ENCODE data around the gene PRRT1. TPM values are rescaled to one million over a fixed set of nuclear protein-coding genes. Genes with fewer than 3 reads are reported as not detected.

PRRT1 gene
- total and polyA plus RNA-seq, 2 of the 4 experiments (the other 2 are of a cell fraction), result 0.99 TPM; not detected in 1

DNA sequence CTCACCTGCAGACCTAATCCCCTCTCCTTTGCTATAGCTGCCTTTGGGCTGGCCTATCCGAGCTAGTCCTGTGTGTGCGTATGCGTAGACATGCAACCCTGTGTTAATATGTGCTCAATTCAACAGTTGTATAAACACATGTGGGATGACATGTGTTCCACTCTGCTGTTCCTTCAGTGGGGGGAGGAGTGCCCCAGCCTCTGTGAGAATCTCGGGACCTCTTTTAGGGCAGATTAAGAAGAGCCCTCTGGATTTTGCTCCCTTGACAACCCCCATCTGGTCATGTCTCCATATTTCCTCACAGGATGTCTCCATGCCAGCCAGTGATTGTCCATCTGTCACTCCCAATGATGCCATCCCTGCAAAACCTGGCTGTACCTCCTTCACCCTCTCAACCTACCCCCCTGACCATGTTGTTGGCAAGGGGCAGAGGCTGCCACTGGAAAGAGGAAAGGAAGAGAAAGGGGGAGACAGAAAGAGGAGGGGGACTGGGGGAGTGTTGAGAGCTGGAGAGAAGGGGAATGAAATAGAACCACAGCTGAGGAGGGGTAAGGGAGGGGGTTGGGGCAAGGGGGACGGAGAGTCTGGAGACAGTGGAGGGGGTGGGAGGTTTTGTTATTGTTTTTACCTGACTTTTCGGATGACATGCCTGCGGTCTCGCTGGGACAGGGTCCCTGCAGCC, 417 bp downstream of the PRRT1 start:
- no peak overlapping the region for H4K5ac ChIP-seq (ENCODE audit: low read depth, low read length)
- H3K4me1 ChIP-seq (ENCODE audit: control insufficient read depth, insufficient read depth, low read length), result peaks cover 24% of the 10 kb centered on the region
- H3K9me1 ChIP-seq (ENCODE audit: insufficient read depth, low read length), result 0 out of 2 replicates have a peak, but pooled peaks cover 4% of the 10 kb centered on the region
- CTCF ChIA-PET, result no interaction called here
- H2BK120ac ChIP-seq (ENCODE audit: low read depth, low read length), result no peak overlapping the region
- no peak overlapping the region for H3K23ac ChIP-seq (ENCODE audit: low read depth, low read length)
- H2BK15ac ChIP-seq (ENCODE audit: low read depth, low read length), result no peak overlapping the region
- H4K91ac ChIP-seq (ENCODE audit: insufficient read depth, low read depth, low read length), result no peak overlapping the region
- H3K27ac ChIP-seq (ENCODE audit: insufficient read depth, low read length), result no peak overlapping the region
- H3K27me3 ChIP-seq (ENCODE audit: control insufficient read depth, insufficient read depth, low read length), result peaks cover 20% of the 10 kb centered on the region
- H2BK20ac ChIP-seq (ENCODE audit: low read depth, low read length), result no peak overlapping the region; the same call in 1 of the 2 replicates
- ATAC-seq (ENCODE audit: low read depth) (no peak), DNase-seq (no peak)
- no peak overlapping the region for H2BK5ac ChIP-seq (ENCODE audit: low read depth, low read length, poor library complexity, severe bottlenecking)
- POLR2A ChIA-PET (ENCODE audit: unreplicated experiment), result no interaction called here
- WGBS, 2 experiments (ENCODE audit: extremely low coverage in 2 of 2, insufficient read length in 1 of 2), result no CpG with 5 or more reads among the region's 8 CpGs
- H3K14ac ChIP-seq (replicated peaks; ENCODE audit: low read depth, low read length), result 0 out of 2 replicates have a peak overlapping the region, but pooled peaks have one; percentile 12
- peak overlapping the region; percentile 85 for H3K4me2 ChIP-seq (ENCODE audit: low read depth, low read length)
- no peaks in the 10 kb centered on the region for H4K20me1 ChIP-seq (ENCODE audit: insufficient read depth, low read length)
- no peak overlapping the region for H3K18ac ChIP-seq (ENCODE audit: low read depth, low read length)
- peaks cover 2% of the 10 kb centered on the region; the same call in 1 of the 2 replicates for H3K9me3 ChIP-seq (ENCODE audit: control insufficient read depth, insufficient read depth, low read length)
- no peak overlapping the region for H4K8ac ChIP-seq (ENCODE audit: low read depth in 2 of 2, low read length in 2 of 2)
- H3K79me1 ChIP-seq (ENCODE audit: low read depth in 1 of 2, low read length in 2 of 2), result peaks cover 6 to 34% of the 10 kb centered on the region in 2 experiments
- no peak overlapping the region; the same call in 1 of the 2 replicates for H3K4ac ChIP-seq (ENCODE audit: low read depth, low read length)
- H2AFZ ChIP-seq (replicated peaks; ENCODE audit: low read length, poor library complexity), result peak overlapping the region; percentile 73
- peak overlapping the region; percentile 15 for H3K9ac ChIP-seq (ENCODE audit: low read depth, low read length)
- H3K56ac ChIP-seq (ENCODE audit: extremely low read depth, insufficient read depth, low read length), result no peak overlapping the region
- dilution Hi-C loops (cut with HindIII; ENCODE audit: low sequenced_read_pairs, unreplicated experiment), result no loop called here
- H3K4me3 ChIP-seq (ENCODE audit: insufficient read depth, low read depth, low read length), result peak overlapping the region; percentile 46
- intact Hi-C loops (cut with micrococcal nuclease), result loop anchor here (5.0 to 10.0 kb wide), 2 partner anchors 107 to 249 kb away; partner anchors contain the start of gene ZBTB12
- peak overlapping the region; percentile 48 for H2AK9ac ChIP-seq (replicated peaks; ENCODE audit: low read depth, low read length, poor library complexity)
- H3K36me3 ChIP-seq (ENCODE audit: control insufficient read depth, insufficient read depth, low read length), result peaks cover 2% of the 10 kb centered on the region; the same call in 1 of the 2 replicates
- in situ Hi-C loops (cut with MboI; ENCODE audit: low sequenced_read_pairs), result no loop called here
- H2AK5ac ChIP-seq (ENCODE audit: low read depth, low read length), result 0 out of 2 replicates have a peak overlapping the region, but pooled peaks have one; percentile 25
- BruUV-seq (replicated peaks), result no TSS peak
- TF ChIP-seq MAZ (IDR thresholded peaks at IDR 0.05; ENCODE audit: borderline replicate concordance, low read depth, low read length) (no peak), MXI1 (IDR thresholded peaks at IDR 0.05; ENCODE audit: borderline replicate concordance, low read depth, low read length) (no peak), RAD21 (IDR thresholded peaks at IDR 0.05; ENCODE audit: low read length) (no peak), POLR2A (IDR thresholded peaks at IDR 0.05; ENCODE audit: low read depth, low read length) (no peak), CEBPB (IDR thresholded peaks at IDR 0.05; ENCODE audit: low read depth, low read length) (no peak), SMC3 (IDR thresholded peaks at IDR 0.05; ENCODE audit: low read depth, low read length) (no peak), FOS (IDR thresholded peaks at IDR 0.05; ENCODE audit: low read depth, low read length) (no peak), BHLHE40 (IDR thresholded peaks at IDR 0.05; ENCODE audit: low read depth, low read length) (no peak), NFE2L2 (IDR thresholded peaks at IDR 0.05; ENCODE audit: low read depth, low read length) (no peak), RCOR1 (IDR thresholded peaks at IDR 0.05; ENCODE audit: insufficient replicate concordance, low read length) (no peak), CHD1 (IDR thresholded peaks at IDR 0.05; ENCODE audit: low read depth, low read length) (no peak), RFX5 (IDR thresholded peaks at IDR 0.05; ENCODE audit: low read depth, low read length) (no peak), MAFK (IDR thresholded peaks at IDR 0.05; ENCODE audit: low read depth, low read length) (no peak)
- TF ChIP-seq, protein P1, sequence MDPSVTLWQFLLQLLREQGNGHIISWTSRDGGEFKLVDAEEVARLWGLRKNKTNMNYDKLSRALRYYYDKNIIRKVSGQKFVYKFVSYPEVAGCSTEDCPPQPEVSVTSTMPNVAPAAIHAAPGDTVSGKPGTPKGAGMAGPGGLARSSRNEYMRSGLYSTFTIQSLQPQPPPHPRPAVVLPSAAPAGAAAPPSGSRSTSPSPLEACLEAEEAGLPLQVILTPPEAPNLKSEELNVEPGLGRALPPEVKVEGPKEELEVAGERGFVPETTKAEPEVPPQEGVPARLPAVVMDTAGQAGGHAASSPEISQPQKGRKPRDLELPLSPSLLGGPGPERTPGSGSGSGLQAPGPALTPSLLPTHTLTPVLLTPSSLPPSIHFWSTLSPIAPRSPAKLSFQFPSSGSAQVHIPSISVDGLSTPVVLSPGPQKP (IDR thresholded peaks at IDR 0.05; ENCODE audit: borderline replicate concordance, low read depth, low read length), result no peak
- TF ChIP-seq, protein P2, sequence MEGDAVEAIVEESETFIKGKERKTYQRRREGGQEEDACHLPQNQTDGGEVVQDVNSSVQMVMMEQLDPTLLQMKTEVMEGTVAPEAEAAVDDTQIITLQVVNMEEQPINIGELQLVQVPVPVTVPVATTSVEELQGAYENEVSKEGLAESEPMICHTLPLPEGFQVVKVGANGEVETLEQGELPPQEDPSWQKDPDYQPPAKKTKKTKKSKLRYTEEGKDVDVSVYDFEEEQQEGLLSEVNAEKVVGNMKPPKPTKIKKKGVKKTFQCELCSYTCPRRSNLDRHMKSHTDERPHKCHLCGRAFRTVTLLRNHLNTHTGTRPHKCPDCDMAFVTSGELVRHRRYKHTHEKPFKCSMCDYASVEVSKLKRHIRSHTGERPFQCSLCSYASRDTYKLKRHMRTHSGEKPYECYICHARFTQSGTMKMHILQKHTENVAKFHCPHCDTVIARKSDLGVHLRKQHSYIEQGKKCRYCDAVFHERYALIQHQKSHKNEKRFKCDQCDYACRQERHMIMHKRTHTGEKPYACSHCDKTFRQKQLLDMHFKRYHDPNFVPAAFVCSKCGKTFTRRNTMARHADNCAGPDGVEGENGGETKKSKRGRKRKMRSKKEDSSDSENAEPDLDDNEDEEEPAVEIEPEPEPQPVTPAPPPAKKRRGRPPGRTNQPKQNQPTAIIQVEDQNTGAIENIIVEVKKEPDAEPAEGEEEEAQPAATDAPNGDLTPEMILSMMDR (conservative IDR thresholded peaks at IDR 0.05; ENCODE audit: low read depth, low read length), result no peak

All from IMR-90 (cell line).